NCI-H146 treated with DMSO at 0.1 percent for 48 hours (cell line): ENCODE measurements around the gene GRID2IP.
"Not testable (repeated sequence)": the region's sequence is repeated elsewhere in the genome, so short reads cannot be mapped to it uniquely, and the experiment has no call there.

ENCODE experiments used
- DNase-seq: peaks from one replicate; lab custom pipeline; 2025; ENCODE audit not compliant: unreplicated experiment; lab: John Stamatoyannopoulos, UW

Gene GRID2IP

GRCh38 chr7:6453734-6454133, 97.5 kb downstream of the GRID2IP start:
- DNase-seq = no peak

GRCh38 chr7:6451224-6451705, 100.0 kb downstream of the GRID2IP start:
- no peak for DNase-seq

GRCh38 chr7:6450591-6450990, 100.7 kb downstream of the GRID2IP start:
- DNase-seq = not testable (repeated sequence)

GRCh38 chr7:6449884-6450283, 101.4 kb downstream of the GRID2IP start:
- DNase-seq = not testable (repeated sequence)

- DNase-seq = no peak
These were observed 102.2 kb downstream of the GRID2IP start for GRCh38 chr7:6448943-6449543.

GRCh38 chr7:6447581-6448199, 103.6 kb downstream of the GRID2IP start, which contains the start of gene DAGLB:
DAGLB (minus strand) TSS chr7:6447954; CDS start chr7:6447842, 112 bp downstream.
- peak; percentile 78 for DNase-seq
